HG03108 (cell line): ENCODE measurements around the gene USP22.

Experiments used
- ATAC-seq: cut with Tn5 transposase; IDR thresholded peaks from one replicate; pipeline ENCODE4 v1.9.1; 2021; ENCODE audit warnings: moderate library complexity; ENCODE audit not compliant: unreplicated experiment

Gene USP22

GRCh38 chr17:21049457-21049856, 6.6 kb upstream of the USP22 start:
- ATAC-seq, result no peak

- no peak for ATAC-seq
These were observed 3.4 kb upstream of the USP22 start for GRCh38 chr17:21046216-21046615.

GRCh38 chr17:21044971-21045370, 2.2 kb upstream of the USP22 start:
- no peak for ATAC-seq

GRCh38 chr17:21043296-21044232, 753 bp upstream of the USP22 start:
- peak; percentile 80 for ATAC-seq

- ATAC-seq, result no peak
These were observed 912 bp downstream of the USP22 start for GRCh38 chr17:21041741-21042457.

- no peak for ATAC-seq
These were observed 2.8 kb downstream of the USP22 start for GRCh38 chr17:21039839-21040575.

- no peak for ATAC-seq
These were observed 5.6 kb downstream of the USP22 start for GRCh38 chr17:21037117-21037803.

GRCh38 chr17:21036361-21036881, 6.4 kb downstream of the USP22 start:
- ATAC-seq, result no peak

GRCh38 chr17:21035406-21035805, 7.4 kb downstream of the USP22 start:
- no peak for ATAC-seq

GRCh38 chr17:21034340-21035235, 8.2 kb downstream of the USP22 start:
- no peak for ATAC-seq

- no peak for ATAC-seq
These were observed 9.5 kb downstream of the USP22 start for GRCh38 chr17:21033350-21033749.

- ATAC-seq, result no peak
These were observed 10.9 kb downstream of the USP22 start for GRCh38 chr17:21031756-21032396.

GRCh38 chr17:21030375-21030774, 12.4 kb downstream of the USP22 start:
- no peak for ATAC-seq

- ATAC-seq, result no peak
These were observed 13.3 kb downstream of the USP22 start for GRCh38 chr17:21029515-21029914.

GRCh38 chr17:21029036-21029435, 13.8 kb downstream of the USP22 start:
- ATAC-seq, result no peak

GRCh38 chr17:21028192-21028591, 14.6 kb downstream of the USP22 start:
- no peak for ATAC-seq

- ATAC-seq, result no peak
These were observed 15.8 kb downstream of the USP22 start for GRCh38 chr17:21027031-21027430.

- no peak for ATAC-seq
These were observed 17.4 kb downstream of the USP22 start for GRCh38 chr17:21025451-21025850.

- ATAC-seq, result no peak
These were observed 18.8 kb downstream of the USP22 start for GRCh38 chr17:21024024-21024423.
